ENCODE results near the gene DOCK1.

DNA sequence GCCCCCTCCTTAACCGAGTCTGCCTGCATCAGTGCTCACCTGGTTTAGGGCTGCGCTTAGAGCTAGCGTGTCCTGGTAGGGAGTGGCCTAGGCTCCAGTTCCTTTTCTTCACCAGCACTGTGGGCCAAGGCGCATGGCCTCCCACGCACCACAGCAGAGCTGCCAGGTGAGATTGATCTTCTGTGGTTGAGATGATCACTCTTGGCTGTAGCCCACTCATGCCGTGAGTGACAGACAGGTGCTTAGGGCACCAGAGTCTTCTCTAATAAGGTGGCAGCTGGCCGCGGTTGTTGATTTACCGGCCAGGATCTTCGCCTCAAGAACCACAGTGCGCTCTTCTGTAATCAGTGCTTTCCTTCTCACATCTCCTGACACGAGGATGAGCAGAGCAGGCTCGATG, 448.3 kb downstream of the DOCK1 start:
- TF ChIP-seq, protein P1, sequence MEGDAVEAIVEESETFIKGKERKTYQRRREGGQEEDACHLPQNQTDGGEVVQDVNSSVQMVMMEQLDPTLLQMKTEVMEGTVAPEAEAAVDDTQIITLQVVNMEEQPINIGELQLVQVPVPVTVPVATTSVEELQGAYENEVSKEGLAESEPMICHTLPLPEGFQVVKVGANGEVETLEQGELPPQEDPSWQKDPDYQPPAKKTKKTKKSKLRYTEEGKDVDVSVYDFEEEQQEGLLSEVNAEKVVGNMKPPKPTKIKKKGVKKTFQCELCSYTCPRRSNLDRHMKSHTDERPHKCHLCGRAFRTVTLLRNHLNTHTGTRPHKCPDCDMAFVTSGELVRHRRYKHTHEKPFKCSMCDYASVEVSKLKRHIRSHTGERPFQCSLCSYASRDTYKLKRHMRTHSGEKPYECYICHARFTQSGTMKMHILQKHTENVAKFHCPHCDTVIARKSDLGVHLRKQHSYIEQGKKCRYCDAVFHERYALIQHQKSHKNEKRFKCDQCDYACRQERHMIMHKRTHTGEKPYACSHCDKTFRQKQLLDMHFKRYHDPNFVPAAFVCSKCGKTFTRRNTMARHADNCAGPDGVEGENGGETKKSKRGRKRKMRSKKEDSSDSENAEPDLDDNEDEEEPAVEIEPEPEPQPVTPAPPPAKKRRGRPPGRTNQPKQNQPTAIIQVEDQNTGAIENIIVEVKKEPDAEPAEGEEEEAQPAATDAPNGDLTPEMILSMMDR (IDR thresholded peaks at IDR 0.05) = no peak
- no peak for TF ChIP-seq EP300 (IDR thresholded peaks at IDR 0.05)
- no peak for TF ChIP-seq POLR2A (IDR thresholded peaks at IDR 0.05)
